GM18502 (cell line): Measurements from ENCODE around the gene MACROH2A2.
"Not testable (repeated sequence)": the region's sequence is repeated elsewhere in the genome, so short reads cannot be mapped to it uniquely, and the experiment has no call there.

Experiments
- ATAC-seq: cut with Tn5 transposase; IDR thresholded peaks from one replicate; pipeline ENCODE4 v1.9.1; 2021; ENCODE audit warnings: mild to moderate bottlenecking; ENCODE audit not compliant: unreplicated experiment, poor library complexity

MACROH2A2 gene

GRCh38 chr10:70066190-70066589 is 13.5 kb downstream of the MACROH2A2 start:
- no peak for ATAC-seq

GRCh38 chr10:70067586-70067985 is 14.9 kb downstream of the MACROH2A2 start:
- ATAC-seq, result no peak

- no peak for ATAC-seq
Measured at GRCh38 chr10:70068925-70069324, 16.3 kb downstream of the MACROH2A2 start.

GRCh38 chr10:70069346-70069745 is 16.7 kb downstream of the MACROH2A2 start:
- ATAC-seq, result no peak

GRCh38 chr10:70070834-70071233 is 18.2 kb downstream of the MACROH2A2 start:
- no peak for ATAC-seq

- ATAC-seq, result no peak
Measured at GRCh38 chr10:70074165-70074564, 21.5 kb downstream of the MACROH2A2 start.

- no peak for ATAC-seq
Measured at GRCh38 chr10:70074971-70075370, 22.3 kb downstream of the MACROH2A2 start.

GRCh38 chr10:70078329-70078728 is 25.7 kb downstream of the MACROH2A2 start:
- no peak for ATAC-seq

- no peak for ATAC-seq
Measured at GRCh38 chr10:70078937-70079336, 26.3 kb downstream of the MACROH2A2 start.

- ATAC-seq, result not testable (repeated sequence)
Measured at GRCh38 chr10:70080789-70081188, 28.1 kb downstream of the MACROH2A2 start.

- ATAC-seq, result no peak
Measured at GRCh38 chr10:70084189-70084588, 31.5 kb downstream of the MACROH2A2 start.

- no peak for ATAC-seq
Measured at GRCh38 chr10:70085975-70086613, 33.4 kb downstream of the MACROH2A2 start.

- ATAC-seq, result no peak
Measured at GRCh38 chr10:70087616-70088307, 35.1 kb downstream of the MACROH2A2 start.

GRCh38 chr10:70088308-70088698 is 35.7 kb downstream of the MACROH2A2 start:
- ATAC-seq, result no peak

- no peak for ATAC-seq
Measured at GRCh38 chr10:70090013-70090412, 37.4 kb downstream of the MACROH2A2 start.

- no peak for ATAC-seq
Measured at GRCh38 chr10:70090951-70091350, 38.3 kb downstream of the MACROH2A2 start.

GRCh38 chr10:70092389-70092718 is 39.7 kb downstream of the MACROH2A2 start:
- ATAC-seq, result no peak

- ATAC-seq, result no peak
Measured at GRCh38 chr10:70093335-70093944, 40.8 kb downstream of the MACROH2A2 start.

GRCh38 chr10:70094250-70094649 is 41.6 kb downstream of the MACROH2A2 start:
- no peak for ATAC-seq

GRCh38 chr10:70096016-70096704 is 43.5 kb downstream of the MACROH2A2 start:
- ATAC-seq, result no peak
